Natural killer cell (primary cell): ENCODE measurements around the gene PTPN21. TPM values are rescaled to one million over a fixed set of nuclear protein-coding genes. Genes with fewer than 3 reads are reported as not detected.

Source experiments
- ATAC-seq, 3 donors: fragments of 150-1000 bp in 2 of 3; fragments of 200-7000 bp in 1 of 3; cut with Tn5 transposase; 1 replicate in 1 of 3; 2 replicates in 2 of 3; pipeline ENCODE4 v1.10.0; 2021; ENCODE audit warnings: mild to moderate bottlenecking in 2 of 3, moderate library complexity in 2 of 3
- DNase-seq, 2 donors: peaks; one replicate each; pipeline versions ENCODE4 v3.0.0 to v3.0.0-alpha.2; 2013 to 2021; ENCODE audit warnings: mixed read lengths in 1 of 2
- H3K27ac ChIP-seq: one replicate; pipeline ENCODE4 v1.5.1; 2013; ENCODE audit warnings: mild to moderate bottlenecking, low read length
- H3K27me3 ChIP-seq: one replicate; pipeline ENCODE4 v1.6.1; 2013; ENCODE audit warnings: low read length; ENCODE audit not compliant: control insufficient read depth, insufficient read depth
- H3K36me3 ChIP-seq: one replicate; pipeline ENCODE4 v1.6.1; 2013; ENCODE audit warnings: low read length; ENCODE audit not compliant: control insufficient read depth, insufficient read depth
- H3K4me1 ChIP-seq: one replicate; pipeline ENCODE4 v1.6.1; 2013; ENCODE audit warnings: low read length; ENCODE audit not compliant: control insufficient read depth, insufficient read depth
- H3K4me3 ChIP-seq: one replicate; pipeline ENCODE4 v1.5.1; 2013; ENCODE audit warnings: low read length
- H3K9me3 ChIP-seq: one replicate; pipeline ENCODE4 v1.6.1; 2013; ENCODE audit warnings: low read length; ENCODE audit not compliant: control insufficient read depth, insufficient read depth
- H3K27ac Mint-ChIP-seq, 2 donors: one replicate each; pipeline ENCODE4 v1.8.0; 2022; ENCODE audit warnings: mild to moderate bottlenecking in 2 of 2, mixed read lengths in 2 of 2, moderate library complexity in 1 of 2
- H3K27me3 Mint-ChIP-seq, 2 donors: one replicate each; pipeline ENCODE4 v1.8.0; 2022; ENCODE audit warnings: low read depth in 2 of 2, mixed read lengths in 2 of 2
- H3K36me3 Mint-ChIP-seq: one replicate; pipeline ENCODE4 v1.8.0; 2022; ENCODE audit warnings: mixed read lengths
- H3K4me1 Mint-ChIP-seq, 2 donors: one replicate each; pipeline ENCODE4 v1.8.0; 2022; ENCODE audit warnings: mixed read lengths in 2 of 2
- H3K4me3 Mint-ChIP-seq: one replicate; pipeline ENCODE4 v1.8.0; 2022; ENCODE audit warnings: mild to moderate bottlenecking, moderate library complexity, mixed read lengths
- H3K9me3 Mint-ChIP-seq, 2 donors: one replicate each; pipeline ENCODE4 v1.8.0; 2022; ENCODE audit warnings: mixed read lengths in 2 of 2
- WGBS: methylation state at CpG from one replicate; pipeline ENCODE4 v1.1.7; 2013; ENCODE audit warnings: missing lambda C conversion rate; ENCODE audit not compliant: insufficient coverage; 5-methylcytosine and 5-hydroxymethylcytosine counted together
- intact Hi-C: fragments of 100-400 bp; cut with micrococcal nuclease; formaldehyde crosslinking; loops from one replicate; pipeline ENCODE4 v1.14.2; 2022
- total RNA-seq, 4 donors: library from RNA; stranded (reverse); fragments of 120-200 nt in 1 of 4; gene quantifications; one replicate each; pipeline versions ENCODE4 v1.2.3 to v1.2.4, GENCODE V29; 2013 to 2022
- TF ChIP-seq, protein P1 (sequence below): fragments of 200-600 bp; IDR thresholded peaks from one replicate; pipeline ENCODE4 v1.8.0; 2022; ENCODE audit warnings: antibody characterized with exemption

The PTPN21 gene
- total RNA-seq, 3 donors from 2014 or later (not counting 1 experiment from before 2014, with no cell fraction given), result 0.15 TPM; not detected in 2

DNA sequence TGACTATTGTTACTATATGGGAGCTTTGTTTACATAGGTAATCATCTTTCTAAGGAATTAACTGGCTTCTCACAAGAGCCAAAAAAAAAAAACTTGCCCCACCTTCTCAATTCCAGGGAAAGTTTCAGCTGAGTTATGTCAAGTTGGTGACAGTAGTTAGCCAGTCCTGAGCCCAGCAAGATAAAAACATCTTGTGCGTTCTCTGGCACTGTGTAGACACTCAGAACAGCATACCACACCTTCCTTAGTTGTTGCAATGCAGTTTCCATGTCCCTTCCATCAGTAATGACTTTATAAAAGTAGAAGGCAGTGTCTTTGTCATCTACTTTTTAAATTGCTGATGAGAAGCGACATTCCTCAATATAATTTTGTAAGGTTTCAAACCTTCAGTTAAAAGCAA lies 50.2 kb downstream of the PTPN21 start:
- Mint-ChIP-seq H3K36me3 (no peaks in the 10 kb centered on the region), H3K4me1 (no peaks in the 10 kb centered on the region), H3K9me3 (no peaks in the 10 kb centered on the region), H3K4me3 (no peak overlapping the region), H3K27ac (no peak overlapping the region), H3K27me3 (peaks cover 11 to 18% of the 10 kb centered on the region in 2 donors)
- 86% methylated on average over 2 of the region's 2 CpGs for WGBS
- H3K4me1 ChIP-seq, result no peaks in the 10 kb centered on the region
- H3K4me3 ChIP-seq, result no peak overlapping the region
- no peaks in the 10 kb centered on the region for H3K27me3 ChIP-seq
- no peaks in the 10 kb centered on the region for H3K36me3 ChIP-seq
- intact Hi-C loops, result no loop called here
- no peak for DNase-seq
- ATAC-seq, result no peak
- no peak overlapping the region for H3K27ac ChIP-seq
- H3K9me3 ChIP-seq, result no peaks in the 10 kb centered on the region
- TF ChIP-seq, protein P1, sequence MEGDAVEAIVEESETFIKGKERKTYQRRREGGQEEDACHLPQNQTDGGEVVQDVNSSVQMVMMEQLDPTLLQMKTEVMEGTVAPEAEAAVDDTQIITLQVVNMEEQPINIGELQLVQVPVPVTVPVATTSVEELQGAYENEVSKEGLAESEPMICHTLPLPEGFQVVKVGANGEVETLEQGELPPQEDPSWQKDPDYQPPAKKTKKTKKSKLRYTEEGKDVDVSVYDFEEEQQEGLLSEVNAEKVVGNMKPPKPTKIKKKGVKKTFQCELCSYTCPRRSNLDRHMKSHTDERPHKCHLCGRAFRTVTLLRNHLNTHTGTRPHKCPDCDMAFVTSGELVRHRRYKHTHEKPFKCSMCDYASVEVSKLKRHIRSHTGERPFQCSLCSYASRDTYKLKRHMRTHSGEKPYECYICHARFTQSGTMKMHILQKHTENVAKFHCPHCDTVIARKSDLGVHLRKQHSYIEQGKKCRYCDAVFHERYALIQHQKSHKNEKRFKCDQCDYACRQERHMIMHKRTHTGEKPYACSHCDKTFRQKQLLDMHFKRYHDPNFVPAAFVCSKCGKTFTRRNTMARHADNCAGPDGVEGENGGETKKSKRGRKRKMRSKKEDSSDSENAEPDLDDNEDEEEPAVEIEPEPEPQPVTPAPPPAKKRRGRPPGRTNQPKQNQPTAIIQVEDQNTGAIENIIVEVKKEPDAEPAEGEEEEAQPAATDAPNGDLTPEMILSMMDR, result no peak

DNA sequence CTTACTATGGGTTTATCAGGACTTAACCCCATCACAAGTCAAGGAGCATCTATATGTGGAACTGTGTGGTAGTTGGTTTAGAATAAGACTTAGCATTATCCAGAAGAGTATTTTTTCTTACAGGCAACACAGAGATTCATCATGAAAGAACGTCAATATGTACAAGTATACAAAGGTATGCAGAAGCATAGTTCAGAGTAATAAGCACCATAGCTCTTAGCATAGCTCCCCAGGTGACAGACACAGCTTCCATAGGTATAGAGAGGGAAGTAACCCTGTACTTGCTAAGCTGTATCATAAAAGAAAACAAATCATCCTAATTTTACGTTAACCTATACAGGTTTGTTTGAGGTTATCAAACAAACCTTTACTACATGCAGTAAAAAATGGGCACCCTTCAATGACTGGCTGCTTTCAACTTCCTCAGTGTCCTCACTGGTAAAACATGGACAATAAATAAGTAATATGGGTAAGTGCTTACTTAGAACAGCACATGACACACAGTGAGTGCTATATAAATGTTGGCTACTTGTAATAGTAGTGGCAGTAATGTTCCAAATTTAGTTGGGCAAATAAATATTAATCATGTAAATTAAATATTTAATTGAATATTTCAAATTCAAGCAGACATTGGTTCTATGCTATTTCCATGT lies 50.9 kb downstream of the PTPN21 start:
- DNase-seq, result no peak

DNA sequence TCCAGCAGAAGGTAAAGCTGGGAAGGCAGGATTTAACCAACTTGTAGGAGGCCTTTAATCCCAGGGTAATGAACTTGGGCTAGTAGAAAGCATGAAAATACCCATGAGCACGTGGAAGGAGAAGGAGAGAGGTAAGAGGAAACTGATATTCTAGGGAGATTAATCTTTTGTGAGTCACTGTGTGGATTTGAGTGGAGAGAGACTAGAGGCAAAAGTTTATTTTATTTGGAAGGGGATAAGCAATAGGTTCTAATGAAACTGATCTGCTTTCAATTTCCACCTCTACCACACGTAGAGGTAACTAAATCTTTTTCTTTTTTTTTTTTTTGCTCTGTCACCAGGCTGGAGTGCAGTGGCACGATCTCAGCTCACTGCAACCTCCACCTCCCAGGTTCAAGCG lies 52.1 kb downstream of the PTPN21 start:
- no peaks in the 10 kb centered on the region for H3K36me3 Mint-ChIP-seq
- WGBS, result 79% methylated on average over 4 of the region's 4 CpGs
- H3K36me3 ChIP-seq, result no peaks in the 10 kb centered on the region
- DNase-seq (no peak), ATAC-seq (no peak)
- no peaks in the 10 kb centered on the region for H3K9me3 ChIP-seq
- H3K4me3 ChIP-seq, result no peak overlapping the region
- H3K4me3 Mint-ChIP-seq, result no peak overlapping the region
- H3K9me3 Mint-ChIP-seq, result no peaks in the 10 kb centered on the region
- H3K27ac ChIP-seq, result no peak overlapping the region
- no peak overlapping the region for H3K27ac Mint-ChIP-seq
- no peaks in the 10 kb centered on the region for H3K27me3 ChIP-seq
- no peaks in the 10 kb centered on the region for H3K4me1 Mint-ChIP-seq
- TF ChIP-seq, protein P1, result no peak
- intact Hi-C loops, result no loop called here
- H3K4me1 ChIP-seq, result no peaks in the 10 kb centered on the region
- peaks cover 9 to 12% of the 10 kb centered on the region in 2 donors for H3K27me3 Mint-ChIP-seq

More for the DNA sequence above, 50.9 kb downstream of the PTPN21 start:
- no peaks in the 10 kb centered on the region for H3K9me3 ChIP-seq
- no peak for ATAC-seq
- H3K27ac Mint-ChIP-seq, result no peak overlapping the region
- intact Hi-C loops, result no loop called here
- WGBS, result no CpG with 5 or more reads among the region's 2 CpGs
- no peaks in the 10 kb centered on the region for H3K9me3 Mint-ChIP-seq
- no peaks in the 10 kb centered on the region for H3K4me1 Mint-ChIP-seq
- no peaks in the 10 kb centered on the region for H3K36me3 ChIP-seq
- no peaks in the 10 kb centered on the region for H3K4me1 ChIP-seq
- H3K27ac ChIP-seq, result no peak overlapping the region
- TF ChIP-seq, protein P1, result no peak
- peaks cover 9 to 12% of the 10 kb centered on the region in 2 donors for H3K27me3 Mint-ChIP-seq
- H3K36me3 Mint-ChIP-seq, result no peaks in the 10 kb centered on the region
- H3K4me3 ChIP-seq, result no peak overlapping the region
- H3K4me3 Mint-ChIP-seq, result no peak overlapping the region
- no peaks in the 10 kb centered on the region for H3K27me3 ChIP-seq

DNA sequence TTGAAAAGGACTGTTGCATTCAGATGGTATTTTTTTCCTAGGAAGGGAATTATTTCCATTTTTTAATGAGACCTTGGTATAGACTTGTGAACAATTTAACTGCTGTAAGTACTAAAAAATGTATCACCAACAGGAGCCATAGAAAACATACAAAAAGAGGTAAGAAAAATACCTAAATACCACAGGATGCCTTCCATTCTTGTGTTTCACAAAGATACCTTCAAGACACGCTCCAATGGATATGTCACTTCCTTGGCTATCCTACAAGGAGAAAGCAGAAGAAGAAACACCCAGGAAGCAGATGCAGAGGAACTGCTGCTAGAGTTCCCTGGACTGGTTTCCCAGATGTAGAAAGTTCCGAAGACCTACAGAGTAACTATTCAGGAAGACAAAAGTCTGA lies 54.2 kb downstream of the PTPN21 start:
- WGBS, result 92% methylated on average over 2 of the region's 2 CpGs
- Histone ChIP-seq H3K4me1 (no peaks in the 10 kb centered on the region), H3K9me3 (no peaks in the 10 kb centered on the region), H3K4me3 (no peak overlapping the region), H3K36me3 (no peaks in the 10 kb centered on the region), H3K27ac (no peak overlapping the region), H3K27me3 (no peaks in the 10 kb centered on the region)
- H3K9me3 Mint-ChIP-seq, result no peaks in the 10 kb centered on the region
- no peak overlapping the region for H3K4me3 Mint-ChIP-seq
- ATAC-seq (no peak), DNase-seq (no peak)
- H3K27me3 Mint-ChIP-seq, result peaks cover 9 to 12% of the 10 kb centered on the region in 2 donors
- no peaks in the 10 kb centered on the region for H3K36me3 Mint-ChIP-seq
- TF ChIP-seq, protein P1, result no peak
- intact Hi-C loops, result no loop called here
- H3K4me1 Mint-ChIP-seq, result no peaks in the 10 kb centered on the region
- no peak overlapping the region for H3K27ac Mint-ChIP-seq
